ENCODE data around the gene MPND. TPM values are rescaled to one million over a fixed set of nuclear protein-coding genes. Genes with fewer than 3 reads are reported as not detected.

MPND gene
- total RNA-seq, 2 donors from 2014 or later = 12.5 to 18.2 TPM

- DNase-seq (ENCODE audit: low spot score) = no peak
- TF ChIP-seq POLR2A (IDR thresholded peaks at IDR 0.05) = no peak
- no peak for TF ChIP-seq CTCF (IDR thresholded peaks at IDR 0.05)
- TF ChIP-seq POLR2AphosphoS5 (IDR thresholded peaks at IDR 0.05) = no peak
- H3K4me3 ChIP-seq = no peak overlapping the region
- no peaks in the 10 kb centered on the region for H3K9me3 ChIP-seq
- intact Hi-C loops (cut with DNase I) = no loop called here
- no peaks in the 10 kb centered on the region for H3K27me3 ChIP-seq (replicated peaks; ENCODE audit: insufficient read depth)
- 59% methylated on average over 10 of the region's 10 CpGs for WGBS
- peaks cover 43% of the 10 kb centered on the region for H3K4me1 ChIP-seq (replicated peaks)
- H3K27ac ChIP-seq = no peak overlapping the region
- H3K36me3 ChIP-seq = no peaks in the 10 kb centered on the region
Measured at GRCh38 chr19:4376671-4376990, 33.3 kb downstream of the MPND start.

- Histone ChIP-seq H3K27ac (no peak overlapping the region), H3K27me3 (replicated peaks; ENCODE audit: insufficient read depth) (no peaks in the 10 kb centered on the region), H3K4me3 (no peak overlapping the region), H3K9me3 (no peaks in the 10 kb centered on the region), H3K4me1 (replicated peaks) (peaks cover 41% of the 10 kb centered on the region), H3K36me3 (no peaks in the 10 kb centered on the region)
- no peak for DNase-seq (ENCODE audit: low spot score)
- no peak for TF ChIP-seq POLR2A (IDR thresholded peaks at IDR 0.05)
- no peak for TF ChIP-seq CTCF (IDR thresholded peaks at IDR 0.05)
- no peak for TF ChIP-seq POLR2AphosphoS5 (IDR thresholded peaks at IDR 0.05)
- intact Hi-C loops (cut with DNase I) = no loop called here
- 55% methylated on average over 23 of the region's 23 CpGs for WGBS
Measured at GRCh38 chr19:4376991-4377781, 33.8 kb downstream of the MPND start.

- no peaks in the 10 kb centered on the region for H3K9me3 ChIP-seq
- H3K27me3 ChIP-seq (replicated peaks; ENCODE audit: insufficient read depth) = no peaks in the 10 kb centered on the region
- no peak for DNase-seq (ENCODE audit: low spot score)
- no peak overlapping the region for H3K4me3 ChIP-seq
- H3K27ac ChIP-seq = no peak overlapping the region
- 83% methylated on average over 11 of the region's 11 CpGs for WGBS
- intact Hi-C loops (cut with DNase I) = no loop called here
- no peak for TF ChIP-seq POLR2AphosphoS5 (IDR thresholded peaks at IDR 0.05)
- TF ChIP-seq POLR2A (IDR thresholded peaks at IDR 0.05) = no peak
- no peak for TF ChIP-seq CTCF (IDR thresholded peaks at IDR 0.05)
- peaks cover 37% of the 10 kb centered on the region for H3K4me1 ChIP-seq (replicated peaks)
- no peaks in the 10 kb centered on the region for H3K36me3 ChIP-seq
Measured at GRCh38 chr19:4378886-4379285, 35.5 kb downstream of the MPND start.

- H3K27ac ChIP-seq = peak overlapping the region; percentile 29 to 35
- H3K36me3 ChIP-seq = no peaks in the 10 kb centered on the region
- H3K27me3 ChIP-seq (replicated peaks; ENCODE audit: insufficient read depth) = no peaks in the 10 kb centered on the region
- H3K9me3 ChIP-seq = no peaks in the 10 kb centered on the region
- no peak overlapping the region for H3K4me3 ChIP-seq
- peaks cover 33% of the 10 kb centered on the region for H3K4me1 ChIP-seq (replicated peaks)
- DNase-seq (ENCODE audit: low spot score) = peak; percentile 82
- no peak for TF ChIP-seq CTCF (IDR thresholded peaks at IDR 0.05)
- peak; percentile 79 for TF ChIP-seq POLR2AphosphoS5 (IDR thresholded peaks at IDR 0.05)
- intact Hi-C loops (cut with DNase I) = no loop called here
- WGBS = 31% methylated on average over 20 of the region's 20 CpGs
Measured at GRCh38 chr19:4379383-4380253, 36.3 kb downstream of the MPND start.
